CD4-positive, alpha-beta T cell treated with Interleukin-4 for 4 hours (primary cell): Measurements from ENCODE around the gene TEX10.
A peak's percentile ranks its signal among the peaks of the same experiment; 100 is the strongest.
"Not testable (repeated sequence)": the region's sequence is repeated elsewhere in the genome, so short reads cannot be mapped to it uniquely, and the experiment has no call there.

Experiments used
- DNase-seq: peaks from one replicate; pipeline ENCODE4 v3.0.0-alpha.2; 2020

TEX10 gene

DNA sequence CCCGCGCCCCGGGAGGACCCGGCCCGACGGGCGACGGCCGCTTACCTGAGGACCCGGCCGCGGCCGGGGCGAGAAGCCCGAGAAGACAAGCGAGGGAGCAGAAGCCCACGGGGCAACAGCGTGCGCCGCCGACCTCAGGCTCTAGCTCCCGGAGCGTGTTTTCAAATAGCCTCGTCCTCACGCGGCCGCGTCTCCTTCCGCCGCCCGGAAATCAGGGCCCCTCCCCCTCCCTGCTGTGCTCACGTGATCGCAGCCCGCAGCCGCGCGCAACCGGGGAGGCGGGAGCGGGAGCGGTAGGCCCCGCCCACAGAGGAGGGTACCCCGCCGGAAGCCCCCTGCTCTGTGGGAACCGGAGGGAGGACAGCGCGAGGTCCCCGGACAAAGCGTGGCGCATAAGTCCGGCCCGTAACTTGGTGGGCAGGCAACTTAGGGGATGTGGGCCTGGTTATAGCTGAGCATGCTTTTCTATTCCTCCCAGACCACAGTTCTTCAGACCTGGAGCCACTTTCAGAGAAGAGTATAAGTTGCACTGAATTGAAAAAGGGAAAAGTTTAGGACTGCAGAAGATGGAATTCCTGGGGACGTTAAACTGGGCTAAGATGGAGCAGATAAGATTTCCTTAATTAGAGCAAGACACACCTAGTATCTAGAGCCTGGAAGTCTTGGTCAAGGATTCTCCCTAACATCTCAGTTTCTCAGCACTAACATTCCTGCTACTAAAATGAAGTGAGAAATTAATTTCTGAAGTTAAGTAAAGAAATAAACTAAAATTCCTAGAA is at the start of gene TEX10:
Gene TEX10, minus strand, starts transcription at position 216 of the 779 bp plus-strand sequence. CDS start 3,579 bp downstream, outside the sequence.
- DNase-seq: peak; percentile 83

DNA sequence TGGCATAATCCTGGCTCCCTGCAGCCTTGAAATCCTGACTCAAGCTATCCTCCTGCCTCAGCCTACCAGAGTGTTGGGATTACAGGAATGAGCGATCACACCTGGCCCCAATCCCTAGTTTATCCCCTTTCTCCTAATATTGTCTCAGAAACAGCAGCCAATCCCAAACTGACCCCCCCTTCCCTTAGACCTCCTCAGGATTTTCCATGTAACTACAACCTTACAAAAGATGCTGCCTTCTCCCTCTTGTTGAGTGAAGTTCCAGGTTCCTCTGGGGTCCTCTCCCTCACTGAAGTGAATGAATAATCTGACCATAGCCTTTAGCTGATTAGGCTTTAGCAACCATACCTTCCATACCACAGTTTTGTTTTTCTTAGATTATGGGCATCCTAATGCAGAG is 48.3 kb upstream of the TEX10 start:
- DNase-seq: no peak

DNA sequence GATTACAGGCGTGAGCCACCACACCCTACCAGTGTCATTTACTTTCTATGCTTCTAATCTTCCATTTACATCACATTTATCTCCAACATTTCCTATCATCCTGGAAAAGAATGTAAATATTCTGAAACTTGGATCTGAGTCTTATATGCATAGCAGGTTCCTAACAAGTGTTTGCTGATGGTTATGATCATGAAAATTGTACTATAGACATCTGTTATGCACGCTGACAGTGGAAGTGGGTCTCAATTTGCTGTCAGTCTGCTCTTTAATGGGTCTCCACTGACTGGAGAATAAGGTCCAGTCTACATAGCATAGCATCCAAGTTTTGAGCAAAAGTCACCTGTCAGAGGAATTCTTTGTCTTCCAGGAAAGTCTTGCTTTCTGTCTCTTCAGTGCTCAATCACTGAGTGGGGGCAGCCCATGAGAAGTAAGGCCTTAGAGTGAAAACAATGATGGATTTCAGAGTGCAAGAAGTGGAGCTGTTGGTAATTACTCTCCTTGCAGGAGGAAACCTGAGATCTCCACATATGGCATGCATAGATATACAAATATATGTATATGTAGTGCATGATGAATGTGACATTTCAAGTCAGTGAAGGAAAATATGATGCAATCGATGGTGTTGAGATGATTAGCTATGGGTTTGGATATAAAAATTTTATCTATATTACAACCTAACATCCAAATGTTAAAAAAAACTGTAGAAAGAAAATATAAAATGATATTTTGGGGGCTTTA is 45.0 kb upstream of the TEX10 start:
- DNase-seq: no peak

DNA sequence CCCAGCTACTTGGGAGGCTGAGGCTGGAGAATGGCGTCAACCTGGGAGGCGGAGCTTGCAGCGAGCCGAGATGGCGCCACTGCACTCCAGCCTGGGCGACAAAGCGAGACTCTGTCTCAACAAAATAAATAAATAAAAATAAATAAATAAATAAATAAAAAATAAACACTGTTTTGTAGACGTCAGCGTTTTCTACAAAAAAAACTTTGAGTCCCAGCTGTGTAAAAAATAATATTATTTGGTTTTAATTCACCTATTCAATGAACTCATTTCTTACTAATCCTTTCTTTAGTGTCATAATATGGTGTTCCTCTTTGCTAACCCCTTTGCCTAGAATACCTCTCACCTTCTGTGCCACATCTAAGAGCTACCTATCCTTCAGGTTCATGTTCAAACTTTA is 44.0 kb upstream of the TEX10 start:
- DNase-seq: no peak

DNA sequence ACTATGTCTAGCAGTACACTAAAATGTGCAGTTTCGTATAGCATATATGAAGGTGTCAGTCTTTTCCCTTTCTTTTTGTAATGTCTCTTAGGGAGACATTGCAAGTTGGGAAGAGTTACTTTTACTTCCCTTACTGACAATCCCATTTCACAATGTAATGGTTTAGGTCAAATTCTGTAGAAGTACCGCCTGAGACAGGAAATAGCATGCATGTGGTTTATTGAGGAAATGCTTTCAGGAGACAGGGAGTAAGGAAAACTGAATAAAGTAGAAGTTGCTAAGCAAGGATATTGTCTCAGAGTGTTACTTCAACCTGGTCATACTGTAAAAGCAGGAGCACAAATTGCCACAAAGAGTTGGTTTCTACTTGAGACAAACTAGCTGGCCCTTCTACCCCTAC is 42.1 kb upstream of the TEX10 start:
- no peak for DNase-seq

DNA sequence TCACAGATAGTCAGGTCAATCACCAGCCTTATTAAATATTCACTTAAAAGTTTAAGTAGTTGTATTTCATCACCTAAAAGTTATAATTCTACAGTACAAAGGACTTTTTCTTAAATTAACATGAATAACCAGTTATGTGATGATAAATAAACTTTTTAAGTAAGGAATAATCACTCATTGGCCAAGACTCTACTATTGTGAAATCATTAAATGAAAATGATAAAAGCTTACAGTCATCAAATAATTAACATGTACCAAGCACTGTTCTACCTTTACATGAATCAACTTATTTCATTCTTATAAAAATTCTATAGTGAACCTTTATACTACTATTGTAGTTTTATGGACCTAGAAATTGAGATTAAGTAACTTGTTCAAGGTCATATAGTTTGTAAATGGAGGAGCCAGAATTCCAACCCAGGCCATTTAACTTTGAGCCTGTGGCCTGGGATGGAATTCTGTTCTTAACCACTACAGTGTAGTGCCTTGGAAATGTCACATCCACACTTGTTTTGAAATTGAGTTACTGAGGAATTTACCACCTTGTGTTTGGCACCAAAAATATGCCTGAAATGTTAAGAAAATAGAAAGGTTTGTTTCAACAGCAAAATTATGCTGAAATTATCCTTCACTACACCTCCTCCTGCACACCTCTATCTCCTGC is 41.4 kb upstream of the TEX10 start:
- DNase-seq: no peak

DNA sequence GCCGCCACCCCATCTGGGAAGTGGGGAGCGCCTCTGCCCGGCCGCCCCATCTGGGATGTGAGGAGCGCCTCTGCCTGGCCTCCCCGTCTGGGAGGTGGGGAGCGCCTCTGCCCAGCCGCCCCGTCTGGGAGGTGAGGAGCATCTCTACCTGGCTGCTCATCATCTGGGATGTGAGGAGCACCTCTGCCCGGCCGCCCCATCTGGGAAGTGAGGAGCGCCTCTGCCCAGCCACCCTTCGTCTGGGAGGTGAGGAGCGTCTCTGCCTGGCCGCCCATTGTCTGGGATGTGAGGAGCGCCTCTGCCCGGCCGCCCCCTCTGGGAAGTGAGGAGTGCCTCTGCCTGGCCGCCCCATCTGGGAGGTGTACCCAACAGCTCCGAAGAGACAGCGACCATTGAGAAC is 40.2 kb upstream of the TEX10 start:
- not testable (repeated sequence) for DNase-seq

DNA sequence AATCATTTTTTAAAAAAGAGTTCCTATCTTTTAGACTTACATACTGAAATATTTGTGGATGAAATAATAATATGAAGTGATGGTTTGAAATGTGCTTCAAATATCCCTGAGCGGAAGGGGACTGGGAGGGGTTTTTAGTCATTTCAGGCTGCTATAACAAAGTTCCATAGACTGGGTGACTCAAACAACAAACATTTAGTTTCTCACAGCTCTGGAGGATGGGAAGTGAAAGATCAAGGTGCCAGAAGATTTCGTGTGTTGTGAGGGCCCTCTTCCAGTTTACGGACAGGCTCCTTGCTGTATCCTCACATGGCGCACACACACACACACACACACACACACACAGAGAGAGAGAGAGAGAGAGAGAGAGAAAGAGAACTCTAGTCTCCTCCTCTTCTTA is 27.1 kb upstream of the TEX10 start:
- DNase-seq: no peak

DNA sequence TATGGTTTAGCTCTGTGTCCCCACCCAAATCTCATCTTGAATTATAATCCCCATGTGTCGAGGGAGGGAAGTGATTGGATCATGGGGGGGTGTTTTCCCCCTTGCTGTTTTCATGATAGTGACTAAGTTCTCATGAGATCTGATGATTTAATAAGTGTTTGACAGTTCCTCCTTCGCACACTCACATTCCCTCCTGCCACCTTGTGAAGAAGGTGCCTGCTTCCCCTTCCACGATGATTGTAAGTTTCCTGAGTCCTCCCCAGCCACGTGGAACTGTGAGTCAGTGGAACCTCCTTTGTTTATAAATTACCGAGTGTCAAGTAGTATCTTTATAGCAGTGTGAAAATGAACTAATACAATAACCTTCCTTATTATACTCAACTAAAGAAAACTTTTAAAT is 24.3 kb upstream of the TEX10 start:
- no peak for DNase-seq

DNA sequence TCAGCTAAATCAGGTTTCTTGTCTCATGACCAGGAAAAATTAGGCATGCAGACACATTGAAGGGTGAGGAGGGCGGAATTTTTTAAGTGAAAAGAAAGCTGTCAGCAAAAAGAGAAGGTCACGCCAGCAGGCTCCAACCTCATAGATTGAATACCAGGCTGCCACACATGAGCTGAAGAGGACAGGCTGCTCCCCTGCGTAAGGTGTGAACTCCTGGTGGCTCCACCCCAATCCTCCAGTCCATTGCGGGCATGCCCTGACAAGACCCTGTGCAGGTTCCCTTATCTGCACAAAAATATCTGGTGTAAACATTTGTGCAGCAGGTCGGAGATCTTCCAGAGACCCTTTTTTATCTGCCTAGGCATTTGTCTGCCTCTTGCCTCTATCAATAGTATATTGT is 22.9 kb upstream of the TEX10 start:
- DNase-seq: no peak

DNA sequence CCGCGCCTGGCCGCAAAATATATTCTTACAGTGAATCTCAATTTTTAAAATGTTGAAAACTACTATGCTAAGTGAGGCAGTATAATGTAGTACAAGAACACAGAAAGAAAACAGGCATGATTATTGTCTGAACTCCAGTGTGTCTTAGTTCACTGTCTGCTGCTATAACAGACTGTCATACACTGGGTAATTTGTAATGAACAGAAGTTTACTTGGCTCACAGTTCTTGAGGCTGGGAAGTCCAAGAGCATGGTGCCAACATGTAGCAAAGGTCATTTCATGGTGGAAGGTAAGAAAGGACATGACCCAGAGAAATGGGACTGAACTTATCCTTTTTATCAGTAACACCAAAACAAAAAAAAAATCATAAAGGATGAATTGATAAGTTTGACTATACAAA is 19.9 kb upstream of the TEX10 start:
- no peak for DNase-seq

DNA sequence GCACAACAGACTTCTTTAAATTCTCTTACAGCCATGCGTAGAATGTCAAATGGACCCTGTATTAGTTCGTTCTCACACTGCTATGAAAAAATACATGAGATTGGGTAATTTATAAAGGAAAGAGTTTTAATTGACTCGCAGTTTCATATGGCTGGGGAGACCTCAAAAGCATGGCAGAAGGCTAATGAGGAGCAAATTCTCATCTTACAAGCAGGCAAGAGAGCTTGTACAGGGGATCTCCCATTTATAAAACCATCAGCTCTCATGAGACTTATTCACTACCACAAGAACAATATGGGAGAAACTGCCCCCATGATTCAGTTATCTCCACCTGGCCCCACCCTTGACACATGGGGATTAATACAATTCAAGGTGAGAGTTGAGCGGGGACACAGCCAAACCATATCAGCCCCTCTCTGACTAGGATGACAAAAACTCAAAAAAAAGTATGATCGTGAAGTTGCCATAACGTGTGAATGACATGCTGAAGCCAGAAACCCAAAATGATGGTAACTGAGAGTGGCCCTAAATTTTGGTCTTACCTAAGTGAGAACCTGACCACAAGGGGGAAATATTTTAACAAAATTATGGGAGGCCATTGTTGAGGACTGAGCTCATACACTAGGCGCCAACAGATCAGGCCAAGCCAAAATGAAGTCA is 17.5 kb upstream of the TEX10 start:
- no peak for DNase-seq

DNA sequence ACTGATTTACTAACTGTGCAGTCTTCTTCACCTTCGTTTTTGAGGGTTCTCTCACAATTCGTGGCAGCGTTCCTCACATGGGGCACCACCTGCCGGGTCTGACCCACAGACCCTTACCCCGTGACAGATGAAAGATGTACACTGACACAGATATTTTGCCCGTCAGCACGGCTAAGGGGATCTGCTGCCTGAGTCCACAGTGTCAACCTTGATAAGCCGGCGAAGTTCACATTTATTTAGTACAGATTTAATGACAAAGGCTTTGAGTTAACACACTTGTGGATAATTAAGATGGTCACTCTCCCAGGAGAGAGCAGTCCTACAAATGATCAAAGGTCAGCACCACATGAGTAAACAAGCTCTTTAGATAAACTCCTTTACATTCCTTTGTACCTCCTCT is 15.9 kb upstream of the TEX10 start:
- DNase-seq: no peak

DNA sequence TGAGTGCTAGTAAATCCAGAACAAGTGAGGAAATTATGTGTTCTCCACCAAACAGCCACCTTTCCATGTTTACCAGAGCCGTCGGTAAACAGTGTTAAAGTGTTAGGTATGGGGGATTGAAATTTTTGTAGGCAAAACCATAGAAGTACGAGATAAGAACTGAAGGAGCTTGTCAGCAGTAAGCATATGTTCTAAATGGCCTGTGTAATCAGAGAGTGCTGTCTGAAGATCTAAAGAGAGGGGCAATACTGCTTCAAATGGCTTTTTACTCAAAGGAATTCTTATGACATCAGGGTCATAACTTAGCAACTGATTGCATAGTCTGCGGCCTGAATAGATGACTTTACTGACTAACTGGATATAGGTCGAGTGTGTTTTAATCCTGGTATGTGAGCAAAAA is 13.4 kb upstream of the TEX10 start:
- DNase-seq: no peak

DNA sequence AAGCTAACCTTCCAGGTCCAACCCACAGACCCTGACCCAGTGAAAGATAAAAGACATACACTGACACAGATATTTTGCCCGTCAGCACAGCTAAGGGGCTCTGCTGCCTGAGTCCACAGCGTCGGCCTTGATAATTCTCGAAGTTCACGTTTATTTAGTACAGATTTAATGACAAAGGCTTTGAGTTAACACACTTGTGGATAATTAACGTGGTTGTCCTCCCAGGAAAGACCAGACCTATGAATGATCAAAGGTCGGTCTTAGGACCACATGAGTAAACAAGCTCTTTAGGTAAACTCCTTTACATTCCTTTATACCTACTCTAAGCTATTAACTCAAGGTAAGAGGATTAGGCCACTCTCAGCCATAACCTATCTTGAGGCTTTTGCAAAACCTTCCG is 11.3 kb upstream of the TEX10 start:
- no peak for DNase-seq

DNA sequence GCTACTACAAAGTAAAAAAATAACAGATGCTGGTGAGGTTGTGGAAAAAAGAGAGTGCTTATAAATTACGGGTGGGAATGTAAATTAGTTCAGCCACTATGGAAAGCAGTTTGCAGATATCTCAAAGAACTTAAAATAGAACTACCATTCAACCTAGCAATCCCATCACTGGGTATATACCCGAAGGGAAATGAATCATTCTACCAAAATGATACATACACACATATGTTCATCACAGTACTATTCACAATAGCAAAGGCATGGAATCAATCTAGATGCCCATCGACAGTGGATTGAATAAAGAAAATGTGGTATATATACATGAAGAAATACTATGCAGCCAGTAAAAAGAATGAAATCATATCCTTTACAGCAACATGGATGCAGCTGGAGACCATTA is 6.3 kb upstream of the TEX10 start:
- no peak for DNase-seq

DNA sequence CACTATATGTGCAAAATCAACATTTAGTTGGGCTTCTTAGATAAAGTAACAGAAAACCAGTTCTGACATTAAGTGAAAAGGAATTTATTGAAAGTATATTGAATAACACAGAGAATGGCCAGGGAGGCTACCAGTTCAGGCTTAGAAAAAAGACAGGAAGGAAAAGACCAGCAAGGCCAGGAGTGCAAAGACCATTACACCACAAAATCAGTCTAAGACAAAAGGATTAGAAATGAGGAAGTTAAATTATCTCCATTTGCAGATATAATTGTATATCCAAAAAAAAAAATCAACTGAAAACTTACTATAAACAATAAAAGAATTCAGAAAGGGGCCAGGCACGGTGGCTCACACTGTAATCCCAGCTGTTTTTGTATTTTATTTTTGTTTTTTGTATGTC is 4.8 kb upstream of the TEX10 start:
- no peak for DNase-seq

DNA sequence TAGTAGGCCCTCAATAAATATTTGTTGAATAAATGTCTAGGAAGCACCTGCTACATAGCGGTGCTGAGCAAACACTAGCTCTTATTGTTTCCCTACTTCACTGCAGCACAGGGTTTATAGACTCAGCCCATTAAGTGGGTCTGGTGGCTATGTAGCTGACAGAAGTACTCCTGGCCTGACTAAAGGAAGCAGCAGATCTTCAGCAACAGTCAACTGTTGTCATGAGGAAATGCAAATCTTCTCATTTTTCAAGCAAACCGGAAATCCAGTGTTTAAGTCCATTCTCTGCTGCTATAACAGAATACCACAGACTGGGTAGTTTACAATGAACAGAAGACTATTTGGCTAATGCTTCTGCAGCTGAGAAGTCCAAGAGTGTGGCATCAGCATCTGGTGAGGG is 2.8 kb upstream of the TEX10 start:
- DNase-seq: no peak

DNA sequence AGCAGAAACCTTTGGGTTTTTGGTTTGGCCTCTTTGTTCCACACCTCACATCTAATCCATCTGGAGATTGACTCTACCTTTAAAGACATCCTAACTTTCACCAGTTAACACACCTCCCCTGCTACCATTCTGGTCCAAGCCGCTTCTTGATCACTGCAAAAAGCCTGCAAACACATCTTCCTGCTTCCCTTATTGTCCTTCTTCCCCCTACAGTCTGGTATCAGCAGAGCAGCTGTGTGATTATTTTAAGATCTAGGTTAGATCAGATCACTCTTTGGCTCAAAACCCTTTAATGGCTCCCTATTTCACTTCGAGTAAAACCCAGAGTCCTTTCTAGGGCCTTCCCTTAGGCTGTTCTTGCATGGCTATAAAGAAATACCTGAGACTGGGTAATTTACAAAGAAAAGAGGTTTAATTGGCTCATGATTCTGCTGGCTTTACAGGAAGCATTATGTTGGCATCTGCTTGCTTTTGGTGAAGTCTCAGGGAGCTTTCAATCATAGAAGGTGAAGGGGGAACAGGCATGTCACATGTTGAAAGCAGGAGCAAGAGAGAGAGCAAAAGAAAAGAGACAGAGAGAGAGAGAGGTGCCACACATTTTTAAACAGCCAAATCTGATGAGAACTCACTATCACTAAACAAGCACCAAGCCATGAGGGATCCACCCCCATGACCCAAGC is 1.5 kb upstream of the TEX10 start:
- DNase-seq: no peak

DNA sequence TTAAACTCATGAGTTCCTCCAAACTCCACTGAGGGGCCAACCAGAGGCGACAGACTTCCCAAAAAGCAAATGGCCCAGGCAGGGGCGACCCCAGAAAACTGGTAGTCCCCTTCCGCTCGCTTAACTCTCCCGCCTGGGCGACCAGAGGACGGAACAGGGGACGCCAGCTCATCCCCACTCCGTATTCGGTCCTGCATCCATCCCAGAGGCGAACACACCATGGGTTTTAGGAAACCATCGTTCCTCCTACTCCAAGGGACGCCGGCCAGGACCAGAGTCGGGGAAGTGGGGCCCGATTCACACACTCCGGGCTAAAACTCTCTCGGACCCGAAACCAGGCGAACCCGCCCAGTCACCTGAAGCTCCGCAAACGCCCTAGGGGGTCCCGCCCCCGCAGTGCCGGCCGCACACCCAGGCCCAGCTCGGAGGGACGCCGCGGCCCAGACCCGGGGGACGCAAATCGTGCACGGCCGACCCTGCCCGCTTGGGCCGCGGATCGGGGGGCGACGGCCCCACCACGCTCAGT is 478 bp downstream of the TEX10 start:
- DNase-seq: no peak

DNA sequence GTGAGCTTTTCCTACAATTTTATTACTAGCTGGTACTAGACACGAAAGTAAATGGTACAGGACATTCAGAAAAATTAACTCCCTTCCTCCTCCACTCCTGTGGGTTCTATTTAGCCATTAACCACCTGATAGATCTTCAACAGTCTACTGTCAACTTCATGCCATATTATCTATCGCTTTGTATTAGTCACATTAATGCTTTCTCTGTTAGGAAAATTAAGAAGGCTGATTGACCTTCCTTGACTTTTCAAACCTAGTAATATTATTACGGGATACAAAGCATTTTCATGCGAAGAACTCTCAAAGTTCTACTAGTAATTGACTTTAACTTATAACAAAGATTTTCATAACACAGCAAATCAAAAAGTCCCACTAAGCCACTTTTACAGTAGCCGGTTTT is 1.2 kb downstream of the TEX10 start:
- DNase-seq: no peak

DNA sequence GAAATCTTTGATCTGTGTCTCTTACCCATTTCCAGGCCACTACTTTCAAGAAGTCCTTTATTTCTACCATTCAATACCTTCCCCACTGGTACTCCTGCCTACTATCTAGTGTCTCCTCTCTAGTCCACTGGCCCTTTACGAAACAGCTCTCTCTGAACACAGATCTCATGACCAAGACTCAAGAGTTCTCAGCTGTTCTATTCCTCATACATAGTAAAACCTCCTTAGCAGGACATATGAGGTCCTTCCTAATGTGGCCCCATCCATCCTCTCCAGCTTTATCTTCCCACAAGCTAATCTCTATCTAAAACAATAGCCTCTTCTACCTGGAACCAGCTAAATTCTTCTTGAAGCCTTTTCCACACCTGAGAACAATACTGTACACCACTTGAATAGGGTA is 2.6 kb downstream of the TEX10 start:
- no peak for DNase-seq

DNA sequence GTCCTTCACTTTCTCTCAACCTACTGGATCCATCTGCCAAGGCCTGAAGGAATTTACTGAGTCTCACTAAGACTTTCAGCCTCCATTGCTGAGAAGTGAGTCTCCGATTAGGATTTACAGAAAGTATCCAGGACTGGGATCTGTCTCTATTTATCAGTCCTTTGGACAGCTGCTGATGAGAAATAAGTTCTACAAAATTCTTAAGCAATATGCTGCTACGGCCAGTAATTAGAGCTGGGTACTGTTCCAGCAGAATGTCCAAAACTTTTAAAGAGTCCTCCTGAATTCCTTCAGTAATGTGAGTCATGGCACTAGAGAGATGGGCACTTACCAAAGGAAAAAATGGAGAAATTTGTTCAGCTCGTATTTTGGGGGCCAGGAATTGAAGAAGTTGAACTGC is 5.9 kb downstream of the TEX10 start:
- no peak for DNase-seq
